ENCODE measurements around the gene C1QTNF5.

Gene C1QTNF5

GRCh38 chr11:119336744-119337469 is 3.8 kb downstream of the C1QTNF5 start:
- no peak for DNase-seq

- DNase-seq, result no peak
These were observed 4.8 kb downstream of the C1QTNF5 start for GRCh38 chr11:119335655-119336543.

- no peak for DNase-seq
These were observed 5.5 kb downstream of the C1QTNF5 start for GRCh38 chr11:119335091-119335654.

GRCh38 chr11:119334174-119334930 is 6.3 kb downstream of the C1QTNF5 start, which contains the start of gene RNF26:
RNF26 (plus strand) TSS chr11:119334527; CDS start chr11:119335123, 596 bp downstream.
- peak; percentile 98 for DNase-seq

- DNase-seq, result no peak
These were observed 8.4 kb downstream of the C1QTNF5 start for GRCh38 chr11:119332111-119332765.

- no peak for DNase-seq
These were observed 10.4 kb downstream of the C1QTNF5 start for GRCh38 chr11:119330237-119330636.

- DNase-seq, result no peak
These were observed 11.4 kb downstream of the C1QTNF5 start for GRCh38 chr11:119329320-119329719.

- DNase-seq, result no peak
These were observed 16.5 kb downstream of the C1QTNF5 start for GRCh38 chr11:119324189-119324588.

- DNase-seq, result peak; percentile 77
These were observed 17.1 kb downstream of the C1QTNF5 start for GRCh38 chr11:119323532-119324033.

GRCh38 chr11:119322921-119323531 is 17.7 kb downstream of the C1QTNF5 start:
- DNase-seq, result no peak

GRCh38 chr11:119322360-119322739 is 18.3 kb downstream of the C1QTNF5 start:
- DNase-seq, result no peak

GRCh38 chr11:119320776-119321524 is 19.7 kb downstream of the C1QTNF5 start:
- DNase-seq, result peak; percentile 86

- DNase-seq, result peak; percentile 89
These were observed 20.4 kb downstream of the C1QTNF5 start for GRCh38 chr11:119320240-119320775.

- no peak for DNase-seq
These were observed 20.9 kb downstream of the C1QTNF5 start for GRCh38 chr11:119319700-119320239.

- no peak for DNase-seq
These were observed 21.5 kb downstream of the C1QTNF5 start for GRCh38 chr11:119319136-119319699.

GRCh38 chr11:119318240-119319135 is 22.2 kb downstream of the C1QTNF5 start:
- peak; percentile 74 for DNase-seq

- DNase-seq, result no peak
These were observed 23.0 kb downstream of the C1QTNF5 start for GRCh38 chr11:119317592-119318239.
